ENCODE measurements around the gene VTI1A.

Gene VTI1A

DNA sequence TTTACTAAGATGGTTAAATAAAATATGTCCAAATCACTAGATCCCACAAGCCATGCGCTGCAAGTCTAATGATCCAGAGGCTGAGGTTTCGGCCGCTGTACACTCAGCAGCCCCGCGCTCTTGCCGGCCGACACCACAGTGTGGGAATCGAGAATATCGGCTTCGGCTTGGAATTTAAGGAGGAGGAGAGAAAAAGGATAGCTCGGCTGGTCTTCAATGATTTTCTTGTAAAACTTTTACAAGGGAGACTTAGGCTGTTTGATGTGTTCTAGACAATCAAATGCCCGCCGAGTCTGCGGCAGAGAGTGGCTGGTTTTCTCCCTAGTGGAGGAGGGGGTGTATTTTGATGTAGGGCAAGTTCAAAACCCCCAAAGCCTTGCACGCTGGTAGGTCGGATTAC, 384.8 kb downstream of the VTI1A start:
- no peak overlapping the region for H3K27ac ChIP-seq
- no peak for TF ChIP-seq EZH2 (IDR thresholded peaks at IDR 0.05)
- TF ChIP-seq POLR2AphosphoS5 (IDR thresholded peaks at IDR 0.05; ENCODE audit: borderline replicate concordance, low read depth, low read length), result no peak
- DNase-seq (ENCODE audit: low read depth, low spot score), result no peak
- H3K9ac ChIP-seq (ENCODE audit: insufficient read length), result no peak overlapping the region
- no peaks in the 10 kb centered on the region for H3K36me3 ChIP-seq (ENCODE audit: insufficient read depth, low read length)
- H3K4me3 ChIP-seq, result no peak overlapping the region
- no peaks in the 10 kb centered on the region for H3K9me3 ChIP-seq (ENCODE audit: low read depth, low read length)

DNA sequence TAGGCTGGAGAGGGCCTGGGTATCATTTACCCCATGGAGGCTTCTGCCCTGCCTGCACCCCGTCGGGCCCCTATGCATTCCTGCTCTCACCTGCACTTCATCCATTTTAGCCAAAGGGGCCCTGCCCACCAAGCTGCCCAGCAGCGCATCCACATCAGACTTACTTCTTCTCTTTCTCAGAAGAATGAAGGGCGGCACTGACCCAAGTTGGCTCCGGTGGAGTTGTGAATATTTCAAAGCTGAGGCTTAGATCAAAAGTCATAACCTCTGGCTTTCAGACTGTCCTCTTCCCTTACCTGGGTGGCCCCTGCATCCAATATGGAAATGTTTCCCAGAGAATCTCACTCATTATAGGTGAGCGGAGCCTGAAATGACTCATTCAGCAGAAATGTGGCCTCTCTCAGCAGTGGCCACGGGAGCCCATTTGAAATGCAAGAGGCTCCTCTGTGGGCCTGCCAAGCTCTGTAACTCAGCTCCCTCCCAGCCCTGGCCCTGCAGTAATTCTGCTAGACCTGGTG, 385.4 kb downstream of the VTI1A start:
- no peak for TF ChIP-seq FOXP2 (optimal IDR thresholded peaks at IDR 0.05; ENCODE audit: control extremely low read depth, extremely low read length, insufficient read depth)
- no peak for TF ChIP-seq POLR2AphosphoS5 (IDR thresholded peaks at IDR 0.05; ENCODE audit: borderline replicate concordance, low read depth, low read length)
- TF ChIP-seq EZH2 (IDR thresholded peaks at IDR 0.05), result no peak
- Histone ChIP-seq H3K27ac (no peak overlapping the region), H3K9me3 (ENCODE audit: low read depth, low read length) (no peaks in the 10 kb centered on the region), H3K4me3 (no peak overlapping the region), H3K36me3 (ENCODE audit: insufficient read depth, low read length) (no peaks in the 10 kb centered on the region), H3K9ac (ENCODE audit: insufficient read length) (no peak overlapping the region)
- no peak for DNase-seq (ENCODE audit: low read depth, low spot score)

DNA sequence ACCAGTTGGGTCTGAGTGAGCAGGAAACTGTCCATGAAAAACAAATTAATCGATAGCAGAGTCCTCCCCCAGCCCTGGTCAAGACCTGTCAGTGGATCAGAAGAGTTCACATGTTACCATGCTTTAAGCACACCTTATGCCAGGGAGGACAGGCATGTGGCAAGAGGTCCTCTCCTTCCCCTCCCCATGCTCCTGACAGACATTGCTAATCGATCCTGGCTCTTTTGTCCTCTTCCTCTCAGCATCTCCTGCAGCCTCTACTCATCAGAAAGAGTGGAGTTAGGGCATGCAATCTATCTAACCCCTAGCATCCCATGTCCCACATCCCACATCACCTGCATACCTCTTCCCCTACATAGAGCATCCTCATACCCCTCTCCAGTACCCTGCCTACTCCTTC, 385.9 kb downstream of the VTI1A start:
- H3K9ac ChIP-seq (ENCODE audit: insufficient read length), result no peak overlapping the region

GRCh38 chr10:112834751-112835181, 387.8 kb downstream of the VTI1A start:
- DNase-seq (ENCODE audit: low read depth, low spot score), result no peak
- Histone ChIP-seq H3K27ac (no peak overlapping the region), H3K9ac (ENCODE audit: insufficient read length) (no peak overlapping the region), H3K9me3 (ENCODE audit: low read depth, low read length) (no peaks in the 10 kb centered on the region), H3K36me3 (ENCODE audit: insufficient read depth, low read length) (no peaks in the 10 kb centered on the region), H3K4me3 (no peak overlapping the region)
- TF ChIP-seq EZH2 (IDR thresholded peaks at IDR 0.05) (no peak), POLR2AphosphoS5 (IDR thresholded peaks at IDR 0.05; ENCODE audit: borderline replicate concordance, low read depth, low read length) (no peak), FOXP2 (optimal IDR thresholded peaks at IDR 0.05; ENCODE audit: control extremely low read depth, extremely low read length, insufficient read depth) (no peak)

More for the DNA sequence above, 385.9 kb downstream of the VTI1A start:
- Histone ChIP-seq H3K27ac (no peak overlapping the region), H3K36me3 (ENCODE audit: insufficient read depth, low read length) (no peaks in the 10 kb centered on the region), H3K4me3 (no peak overlapping the region), H3K9me3 (ENCODE audit: low read depth, low read length) (no peaks in the 10 kb centered on the region)
- TF ChIP-seq EZH2 (IDR thresholded peaks at IDR 0.05) (no peak), POLR2AphosphoS5 (IDR thresholded peaks at IDR 0.05; ENCODE audit: borderline replicate concordance, low read depth, low read length) (no peak), FOXP2 (optimal IDR thresholded peaks at IDR 0.05; ENCODE audit: control extremely low read depth, extremely low read length, insufficient read depth) (no peak)
- DNase-seq (ENCODE audit: low read depth, low spot score), result no peak

DNA sequence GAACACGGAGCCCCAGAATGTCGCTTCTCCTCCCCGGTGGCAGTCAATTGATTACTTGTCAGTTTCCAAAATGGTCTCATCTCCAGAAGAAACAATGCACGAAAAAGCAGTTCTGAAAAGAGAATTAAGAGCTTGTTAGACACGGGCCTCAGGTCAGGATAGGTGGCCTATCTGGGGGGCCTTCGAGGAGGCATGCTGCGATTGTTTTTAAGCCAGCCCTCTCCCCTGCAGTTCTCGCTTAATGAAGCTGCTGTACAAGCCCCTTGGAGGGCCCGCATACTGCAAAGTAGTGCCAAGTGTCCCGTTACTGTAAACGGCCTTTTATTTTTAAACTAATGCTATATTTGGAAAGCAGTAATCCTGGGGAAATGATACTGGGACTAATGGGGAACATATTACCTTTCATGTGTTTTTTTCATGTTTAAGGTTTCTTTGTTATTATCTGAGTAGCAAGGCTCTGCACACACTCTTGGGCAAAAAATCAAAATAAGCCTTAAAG, 388.3 kb downstream of the VTI1A start:
- H3K27ac ChIP-seq, result no peak overlapping the region
- no peak for DNase-seq (ENCODE audit: low read depth, low spot score)
- H3K36me3 ChIP-seq (ENCODE audit: insufficient read depth, low read length), result no peaks in the 10 kb centered on the region
- no peak overlapping the region for H3K4me3 ChIP-seq
- TF ChIP-seq EZH2 (IDR thresholded peaks at IDR 0.05), result no peak
- TF ChIP-seq FOXP2 (optimal IDR thresholded peaks at IDR 0.05; ENCODE audit: control extremely low read depth, extremely low read length, insufficient read depth), result no peak
- no peak for TF ChIP-seq POLR2AphosphoS5 (IDR thresholded peaks at IDR 0.05; ENCODE audit: borderline replicate concordance, low read depth, low read length)
- H3K9me3 ChIP-seq (ENCODE audit: low read depth, low read length), result no peaks in the 10 kb centered on the region
- no peak overlapping the region for H3K9ac ChIP-seq (ENCODE audit: insufficient read length)

DNA sequence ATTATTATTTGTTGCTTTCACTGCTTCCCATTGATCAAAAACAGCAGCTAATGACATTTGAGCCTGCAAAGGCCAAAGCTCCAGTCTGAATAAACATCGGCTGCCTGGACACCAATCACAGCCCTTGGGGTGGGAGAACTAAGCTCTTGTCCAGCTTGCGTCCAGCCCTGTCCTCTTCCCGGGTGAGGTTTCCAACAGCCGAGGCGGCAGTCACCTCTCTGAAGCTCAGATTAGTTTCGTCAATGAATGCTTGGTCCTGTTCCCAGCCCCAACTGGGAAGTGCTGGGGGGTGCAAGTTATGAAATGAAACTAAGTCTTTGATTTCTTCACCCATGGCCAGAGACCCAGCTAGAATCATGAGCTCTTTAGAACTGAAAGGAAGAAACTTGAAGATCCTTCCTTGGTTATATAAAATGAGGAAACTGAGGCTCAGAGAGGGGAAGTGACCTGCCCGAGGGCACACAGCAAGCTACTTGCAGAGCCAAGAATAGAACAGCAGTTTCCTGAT, 389.0 kb downstream of the VTI1A start:
- no peak overlapping the region for H3K9ac ChIP-seq (ENCODE audit: insufficient read length)

GRCh38 chr10:112838784-112839481, 391.9 kb downstream of the VTI1A start:
- no peak for DNase-seq (ENCODE audit: low read depth, low spot score)
- Histone ChIP-seq H3K27ac (no peak overlapping the region), H3K36me3 (ENCODE audit: insufficient read depth, low read length) (no peaks in the 10 kb centered on the region), H3K4me3 (no peak overlapping the region), H3K9me3 (ENCODE audit: low read depth, low read length) (no peaks in the 10 kb centered on the region), H3K9ac (ENCODE audit: insufficient read length) (no peak overlapping the region)
- TF ChIP-seq POLR2AphosphoS5 (IDR thresholded peaks at IDR 0.05; ENCODE audit: borderline replicate concordance, low read depth, low read length) (no peak), EZH2 (IDR thresholded peaks at IDR 0.05) (no peak), FOXP2 (optimal IDR thresholded peaks at IDR 0.05; ENCODE audit: control extremely low read depth, extremely low read length, insufficient read depth) (no peak)

More for the DNA sequence above, 389.0 kb downstream of the VTI1A start:
- H3K4me3 ChIP-seq, result no peak overlapping the region
- TF ChIP-seq FOXP2 (optimal IDR thresholded peaks at IDR 0.05; ENCODE audit: control extremely low read depth, extremely low read length, insufficient read depth) (no peak), POLR2AphosphoS5 (IDR thresholded peaks at IDR 0.05; ENCODE audit: borderline replicate concordance, low read depth, low read length) (no peak), EZH2 (IDR thresholded peaks at IDR 0.05) (no peak)
- DNase-seq (ENCODE audit: low read depth, low spot score), result no peak
- no peak overlapping the region for H3K27ac ChIP-seq
- H3K36me3 ChIP-seq (ENCODE audit: insufficient read depth, low read length), result no peaks in the 10 kb centered on the region
- H3K9me3 ChIP-seq (ENCODE audit: low read depth, low read length), result no peaks in the 10 kb centered on the region

DNA sequence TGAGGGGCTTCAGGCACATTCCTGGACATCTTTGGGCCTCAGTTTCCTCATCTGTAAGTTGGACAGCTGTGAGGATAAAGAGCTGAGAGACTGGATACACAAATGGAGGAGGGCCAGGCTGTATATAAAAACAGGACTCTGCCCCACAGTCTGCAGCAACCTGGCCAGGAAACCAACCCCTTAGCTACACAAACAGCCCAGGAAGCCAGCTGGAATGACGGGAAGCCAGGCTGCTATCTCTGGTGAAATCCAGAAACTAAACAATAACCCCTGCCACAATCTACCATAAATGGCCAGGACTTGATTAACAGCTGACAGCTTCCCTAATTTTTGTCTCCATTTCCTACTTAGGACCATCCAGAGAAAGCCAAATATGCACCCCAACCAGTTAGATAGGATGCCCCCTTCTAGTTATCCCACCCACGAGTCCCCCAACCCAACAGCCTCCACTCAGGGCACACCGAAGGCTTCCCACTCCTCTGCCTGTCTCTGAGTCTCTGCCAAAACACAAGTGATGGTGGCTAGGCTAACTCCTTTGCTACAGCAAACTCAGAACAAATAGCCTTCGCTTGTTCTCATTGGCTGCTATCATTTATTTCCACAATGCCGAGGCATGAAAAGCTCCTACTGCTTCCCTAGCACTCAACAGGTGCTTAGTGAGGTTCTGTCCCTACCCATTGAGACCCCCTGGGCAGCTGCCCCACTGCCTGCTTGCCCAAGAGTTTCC, 393.1 kb downstream of the VTI1A start:
- no peak overlapping the region for H3K27ac ChIP-seq
- H3K4me3 ChIP-seq, result no peak overlapping the region
- TF ChIP-seq POLR2AphosphoS5 (IDR thresholded peaks at IDR 0.05; ENCODE audit: borderline replicate concordance, low read depth, low read length) (no peak), FOXP2 (optimal IDR thresholded peaks at IDR 0.05; ENCODE audit: control extremely low read depth, extremely low read length, insufficient read depth) (no peak), EZH2 (IDR thresholded peaks at IDR 0.05) (no peak)
- no peaks in the 10 kb centered on the region for H3K9me3 ChIP-seq (ENCODE audit: low read depth, low read length)
- no peak overlapping the region for H3K9ac ChIP-seq (ENCODE audit: insufficient read length)
- no peak for DNase-seq (ENCODE audit: low read depth, low spot score)
- no peaks in the 10 kb centered on the region for H3K36me3 ChIP-seq (ENCODE audit: insufficient read depth, low read length)

All from SK-N-MC (cell line).